WERI-Rb-1 (cell line): ENCODE data around the gene INPP4B.

Experiments
- DNase-seq: peaks from one replicate; pipeline ENCODE4 v3.0.0-alpha.2; 2020
- H3K27ac ChIP-seq: fragments of 250-450 bp; sonication (Bioruptor Pico); 2 replicates; pipeline ENCODE4 v1.5.1; 2020; ENCODE audit warnings: mild to moderate bottlenecking, moderate library complexity
- H3K27me3 ChIP-seq: fragments of 250-450 bp; sonication (Bioruptor Pico); 2 replicates; pipeline ENCODE4 v1.5.1; 2021; ENCODE audit warnings: mild to moderate bottlenecking, low read depth, moderate library complexity; ENCODE audit not compliant: insufficient read depth, severe bottlenecking
- H3K36me3 ChIP-seq: fragments of 250-450 bp; sonication (Bioruptor Pico); 2 replicates; pipeline ENCODE4 v1.5.1; 2020; ENCODE audit warnings: mild to moderate bottlenecking, moderate library complexity
- H3K4me3 ChIP-seq: 2 replicates; pipeline ENCODE4 v1.5.1; 2011; ENCODE audit warnings: low read depth, mild to moderate bottlenecking, control low read depth, low read length
- H3K9me3 ChIP-seq: fragments of 250-450 bp; sonication (Bioruptor Pico); 2 replicates; pipeline ENCODE4 v1.5.1; 2021; ENCODE audit warnings: mild to moderate bottlenecking, moderate library complexity; ENCODE audit not compliant: severe bottlenecking
- TF ChIP-seq, protein P1 (sequence below): IDR thresholded peaks from 2 replicates; pipeline ENCODE4 v1.5.1; 2011; ENCODE audit warnings: low read depth, mild to moderate bottlenecking, control low read depth, inconsistent platforms, low read length

The INPP4B gene

DNA sequence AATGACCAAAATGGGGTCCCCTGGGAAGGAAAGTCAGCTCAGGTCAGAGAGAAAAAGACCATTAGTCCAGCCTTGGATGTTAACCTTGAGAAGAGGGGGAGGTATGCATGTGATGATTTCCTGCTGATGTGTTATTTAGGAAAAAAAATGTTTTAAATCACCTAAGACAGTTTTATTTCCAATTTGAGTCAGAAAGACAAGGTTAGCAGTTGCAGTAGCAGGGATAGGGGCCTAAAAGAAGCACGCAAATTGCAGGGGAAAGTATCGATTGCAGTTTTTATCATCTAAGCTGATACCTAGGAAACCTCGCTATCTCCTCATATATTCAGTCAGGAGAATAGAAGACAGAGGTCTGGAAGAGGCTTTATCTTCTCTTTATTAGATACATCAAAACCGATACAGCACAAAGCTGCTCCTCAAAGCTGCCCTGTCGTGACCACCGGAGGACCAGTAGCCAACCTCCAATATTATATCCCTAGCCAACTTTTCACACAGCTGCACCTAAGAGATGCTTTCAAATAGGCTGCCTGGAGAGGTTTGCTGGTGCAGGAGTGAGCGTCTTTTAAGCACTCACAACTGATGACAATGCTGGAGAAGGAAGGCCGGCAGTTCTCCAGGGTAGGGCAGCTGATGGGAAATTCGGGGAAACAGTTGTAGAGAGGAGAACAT, 289.4 kb downstream of the INPP4B start:
- no peaks in the 10 kb centered on the region for H3K27me3 ChIP-seq
- no peak overlapping the region for H3K4me3 ChIP-seq
- no peak for DNase-seq
- H3K36me3 ChIP-seq, result no peaks in the 10 kb centered on the region
- H3K9me3 ChIP-seq, result no peaks in the 10 kb centered on the region
- TF ChIP-seq, protein P1, sequence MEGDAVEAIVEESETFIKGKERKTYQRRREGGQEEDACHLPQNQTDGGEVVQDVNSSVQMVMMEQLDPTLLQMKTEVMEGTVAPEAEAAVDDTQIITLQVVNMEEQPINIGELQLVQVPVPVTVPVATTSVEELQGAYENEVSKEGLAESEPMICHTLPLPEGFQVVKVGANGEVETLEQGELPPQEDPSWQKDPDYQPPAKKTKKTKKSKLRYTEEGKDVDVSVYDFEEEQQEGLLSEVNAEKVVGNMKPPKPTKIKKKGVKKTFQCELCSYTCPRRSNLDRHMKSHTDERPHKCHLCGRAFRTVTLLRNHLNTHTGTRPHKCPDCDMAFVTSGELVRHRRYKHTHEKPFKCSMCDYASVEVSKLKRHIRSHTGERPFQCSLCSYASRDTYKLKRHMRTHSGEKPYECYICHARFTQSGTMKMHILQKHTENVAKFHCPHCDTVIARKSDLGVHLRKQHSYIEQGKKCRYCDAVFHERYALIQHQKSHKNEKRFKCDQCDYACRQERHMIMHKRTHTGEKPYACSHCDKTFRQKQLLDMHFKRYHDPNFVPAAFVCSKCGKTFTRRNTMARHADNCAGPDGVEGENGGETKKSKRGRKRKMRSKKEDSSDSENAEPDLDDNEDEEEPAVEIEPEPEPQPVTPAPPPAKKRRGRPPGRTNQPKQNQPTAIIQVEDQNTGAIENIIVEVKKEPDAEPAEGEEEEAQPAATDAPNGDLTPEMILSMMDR, result no peak
- no peak overlapping the region for H3K27ac ChIP-seq

DNA sequence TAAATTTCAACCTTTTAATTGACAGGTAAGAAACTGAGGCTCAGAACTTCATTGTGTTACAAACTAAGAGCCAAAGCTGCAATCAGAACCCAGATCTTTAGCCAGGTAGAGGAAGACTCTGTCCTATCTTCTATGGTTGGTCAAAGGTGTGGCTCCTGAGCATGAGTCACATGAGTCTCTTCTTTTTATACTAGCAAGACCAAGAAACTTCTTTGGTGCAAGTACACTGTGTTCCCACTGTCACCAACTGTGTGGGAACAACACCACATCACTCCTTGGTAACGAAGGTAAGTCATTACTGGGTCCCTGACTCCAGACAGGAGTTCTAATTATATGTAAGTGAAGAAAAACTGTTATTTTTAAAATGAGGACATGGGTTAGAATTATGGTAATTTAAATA, 290.1 kb downstream of the INPP4B start:
- H3K9me3 ChIP-seq, result no peaks in the 10 kb centered on the region
- H3K27me3 ChIP-seq, result no peaks in the 10 kb centered on the region
- TF ChIP-seq, protein P1, result no peak
- DNase-seq, result no peak
- H3K4me3 ChIP-seq, result no peak overlapping the region
- H3K36me3 ChIP-seq, result no peaks in the 10 kb centered on the region
- H3K27ac ChIP-seq, result no peak overlapping the region

DNA sequence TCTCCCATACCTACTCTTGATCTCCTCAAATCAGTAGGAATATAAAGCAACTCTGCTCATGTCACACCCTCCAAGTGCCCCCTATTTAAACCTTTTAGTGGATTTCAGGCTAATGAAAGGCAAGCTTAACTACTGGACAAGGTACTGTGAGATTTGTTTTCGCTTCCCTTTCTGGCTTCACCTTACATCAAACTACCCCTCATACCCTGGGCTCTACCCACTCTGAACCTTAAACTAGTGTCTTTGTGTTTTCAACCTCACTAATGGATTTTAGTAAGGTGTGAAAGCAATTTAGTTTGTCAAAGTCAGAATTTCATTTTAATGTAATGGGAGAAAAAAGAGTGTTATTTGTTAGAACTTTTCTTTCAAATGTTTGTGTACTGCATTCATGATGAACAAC, 291.7 kb downstream of the INPP4B start:
- no peak overlapping the region for H3K27ac ChIP-seq
- no peaks in the 10 kb centered on the region for H3K36me3 ChIP-seq
- TF ChIP-seq, protein P1, result no peak
- H3K27me3 ChIP-seq, result no peaks in the 10 kb centered on the region
- H3K9me3 ChIP-seq, result no peaks in the 10 kb centered on the region
- DNase-seq, result no peak
- no peak overlapping the region for H3K4me3 ChIP-seq

DNA sequence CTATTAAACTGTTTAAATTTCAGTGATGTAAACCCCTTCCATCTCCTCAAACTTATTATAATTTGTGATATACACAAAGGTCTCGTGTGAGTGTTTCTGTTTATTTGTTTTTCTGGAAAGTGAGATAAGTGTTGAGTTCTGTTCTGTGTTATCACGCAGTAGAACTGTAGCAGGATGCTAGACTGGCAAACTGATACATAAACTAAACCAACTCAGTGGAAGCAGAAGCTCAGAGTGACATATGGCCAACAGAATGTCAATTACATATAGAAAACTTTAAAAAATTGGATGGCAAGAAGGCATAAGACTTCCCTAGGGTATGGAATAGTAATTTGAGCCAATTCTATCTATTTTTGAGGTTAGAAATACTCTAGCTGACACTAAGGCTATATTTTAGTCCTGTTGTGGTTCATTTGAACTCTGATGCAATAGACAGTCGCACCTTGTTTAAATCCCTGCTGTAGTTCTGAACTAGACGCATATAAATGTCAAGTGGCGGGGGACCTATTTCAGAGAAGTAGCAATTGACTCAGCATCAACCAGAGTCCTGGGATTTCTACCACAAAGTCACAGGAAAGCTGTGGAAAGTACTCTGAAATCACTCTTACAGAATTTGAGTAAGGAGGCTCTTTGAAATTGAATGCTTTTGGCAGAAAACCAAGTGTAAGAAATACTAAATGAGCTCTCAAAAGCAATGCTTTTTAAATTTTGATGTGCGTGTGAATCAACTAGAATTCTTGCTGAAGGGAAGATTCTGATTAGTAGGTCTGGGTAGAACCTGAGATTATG, 294.4 kb downstream of the INPP4B start:
- TF ChIP-seq, protein P1, result no peak

GRCh38 chr4:142550965-142551364, 295.1 kb downstream of the INPP4B start:
- TF ChIP-seq, protein P1, result no peak
- Histone ChIP-seq H3K4me3 (no peak overlapping the region), H3K9me3 (no peaks in the 10 kb centered on the region), H3K27me3 (no peaks in the 10 kb centered on the region), H3K36me3 (no peaks in the 10 kb centered on the region), H3K27ac (no peak overlapping the region)
- DNase-seq, result no peak

More for the DNA sequence above, 294.4 kb downstream of the INPP4B start:
- H3K4me3 ChIP-seq, result no peak overlapping the region
- no peaks in the 10 kb centered on the region for H3K27me3 ChIP-seq
- H3K9me3 ChIP-seq, result no peaks in the 10 kb centered on the region
- no peaks in the 10 kb centered on the region for H3K36me3 ChIP-seq
- DNase-seq, result no peak
- no peak overlapping the region for H3K27ac ChIP-seq
